Neuronal stem cell (in vitro differentiated cells): ENCODE data around the gene POLK.

Source experiments
- DNase-seq: peaks from one replicate; pipeline ENCODE4 v3.0.0-alpha.2; 2013; ENCODE audit warnings: low spot score
- H2AFZ ChIP-seq: one replicate; pipeline ENCODE4 v1.6.1; 2013; ENCODE audit warnings: mild to moderate bottlenecking, low read length, inconsistent platforms
- H2AK5ac ChIP-seq: 2 replicates; pipeline ENCODE4 v1.6.1; 2013; ENCODE audit warnings: low read depth, mild to moderate bottlenecking, inconsistent platforms, low read length, moderate library complexity, mixed read lengths
- H2BK120ac ChIP-seq: 2 replicates; pipeline ENCODE4 v1.6.1; 2013; ENCODE audit warnings: low read depth, mild to moderate bottlenecking, inconsistent platforms, low read length, moderate library complexity, mixed read lengths
- H2BK12ac ChIP-seq: one replicate; pipeline ENCODE4 v1.6.1; 2013; ENCODE audit warnings: low read length, inconsistent platforms
- H2BK15ac ChIP-seq: 2 replicates; pipeline ENCODE4 v1.6.1; 2013; ENCODE audit warnings: mild to moderate bottlenecking, low read length, inconsistent platforms, mixed read lengths
- H2BK5ac ChIP-seq: one replicate; pipeline ENCODE4 v1.6.1; 2013; ENCODE audit warnings: inconsistent platforms, mild to moderate bottlenecking, low read length, moderate library complexity
- H3K14ac ChIP-seq: one replicate; pipeline ENCODE4 v1.6.1; 2013; ENCODE audit warnings: low read length, inconsistent platforms
- H3K18ac ChIP-seq: 2 replicates; pipeline ENCODE4 v1.6.1; 2013; ENCODE audit warnings: low read length, inconsistent platforms
- H3K23ac ChIP-seq: 2 replicates; pipeline ENCODE4 v1.6.1; 2013; ENCODE audit warnings: low read depth, mild to moderate bottlenecking, mixed read lengths, low read length, inconsistent platforms; ENCODE audit not compliant: poor library complexity
- H3K27ac ChIP-seq: replicated peaks from 3 replicates; pipeline ENCODE4 v1.5.1; 2013; ENCODE audit warnings: low read length, inconsistent platforms
- H3K27me3 ChIP-seq, 3 experiments: 2 replicates each; pipeline ENCODE4 v1.6.1; 2013; ENCODE audit warnings: low read length in 3 of 3, mild to moderate bottlenecking in 2 of 3, inconsistent platforms in 1 of 3, low read depth in 1 of 3, mixed read lengths in 1 of 3, moderate library complexity in 1 of 3; ENCODE audit not compliant: control insufficient read depth in 3 of 3, insufficient read depth in 3 of 3
- H3K36me3 ChIP-seq, 2 donors: replicated peaks in 1 of 2; 2 replicates each; pipeline ENCODE4 v1.6.1; 2013; ENCODE audit warnings: low read length in 2 of 2; ENCODE audit not compliant: control insufficient read depth in 2 of 2, insufficient read depth in 2 of 2
- H3K4ac ChIP-seq: 2 replicates; pipeline ENCODE4 v1.6.1; 2013; ENCODE audit warnings: inconsistent platforms, mild to moderate bottlenecking, low read length, moderate library complexity
- H3K4me1 ChIP-seq, 2 donors: 1 replicate in 1 of 2; 2 replicates in 1 of 2; pipeline ENCODE4 v1.6.1; 2013; ENCODE audit warnings: low read length in 2 of 2, low read depth in 1 of 2; ENCODE audit not compliant: control insufficient read depth in 2 of 2, insufficient read depth in 1 of 2
- H3K4me2 ChIP-seq: one replicate; pipeline ENCODE4 v1.6.1; 2013; ENCODE audit warnings: mild to moderate bottlenecking, low read length, inconsistent platforms; ENCODE audit not compliant: insufficient read depth, poor library complexity, severe bottlenecking
- H3K4me3 ChIP-seq, 2 donors: 2 replicates each; pipeline ENCODE4 v1.5.1; 2013; ENCODE audit warnings: low read length in 2 of 2, mild to moderate bottlenecking in 2 of 2, inconsistent platforms in 1 of 2, moderate library complexity in 1 of 2
- H3K79me1 ChIP-seq: one replicate; pipeline ENCODE4 v1.6.1; 2013; ENCODE audit warnings: low read depth, mild to moderate bottlenecking, inconsistent platforms, low read length, moderate library complexity
- H3K9ac ChIP-seq: one replicate; pipeline ENCODE4 v1.6.1; 2013; ENCODE audit warnings: mild to moderate bottlenecking, low read depth, low read length, inconsistent platforms; ENCODE audit not compliant: poor library complexity
- H3K9me3 ChIP-seq, 2 donors: replicated peaks in 1 of 2; 2 replicates each; pipeline versions ENCODE3 to v1.6.1; 2013; ENCODE audit warnings: low read length in 2 of 2, mild to moderate bottlenecking in 2 of 2, inconsistent platforms in 1 of 2, low read depth in 1 of 2, mixed read lengths in 1 of 2, moderate library complexity in 1 of 2; ENCODE audit not compliant: control insufficient read depth in 2 of 2, insufficient read depth in 1 of 2
- H4K8ac ChIP-seq: one replicate; pipeline ENCODE4 v1.6.1; 2013; ENCODE audit warnings: low read depth, mild to moderate bottlenecking, inconsistent platforms, low read length, moderate library complexity
- H4K91ac ChIP-seq: one replicate; pipeline ENCODE4 v1.6.1; 2013; ENCODE audit warnings: low read length, low read depth, mild to moderate bottlenecking, inconsistent platforms; ENCODE audit not compliant: poor library complexity
- WGBS, 2 donors: extraction: QIAGEN DNeasy Blood & Tissue Kit; methylation state at CpG; one replicate each; pipeline ENCODE4 v1.1.7; 2013; ENCODE audit warnings: missing lambda C conversion rate in 2 of 2, mixed read lengths in 1 of 2; ENCODE audit not compliant: insufficient read length in 2 of 2, insufficient replicate concordance in 1 of 2; ENCODE audit errors: extremely low coverage in 2 of 2; 5-methylcytosine and 5-hydroxymethylcytosine counted together

Gene POLK

DNA sequence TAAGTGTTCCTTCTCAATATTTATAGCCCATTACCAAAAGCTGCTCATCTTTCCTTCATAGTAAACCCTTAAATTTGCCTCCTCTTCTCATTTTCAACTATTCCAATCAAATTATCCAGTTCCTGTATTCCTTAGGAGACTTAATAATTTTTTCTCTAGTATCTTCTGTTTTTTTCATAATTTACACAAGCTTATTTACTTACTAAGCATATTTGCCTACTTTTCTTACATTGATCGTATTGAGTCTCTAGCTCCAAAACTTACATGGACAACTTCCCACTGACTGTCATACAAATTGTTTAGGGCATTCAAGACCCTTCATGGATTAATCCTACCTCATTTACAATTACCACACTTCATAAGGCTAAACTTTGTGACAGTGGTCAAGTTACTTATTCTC lies 3.9 kb upstream of the POLK start:
- Histone ChIP-seq H2BK12ac (no peak overlapping the region), H3K4me2 (no peak overlapping the region), H2AFZ (no peak overlapping the region), H3K9me3 (peaks cover 0 to 8% of the 10 kb centered on the region in 2 donors), H3K36me3 (peaks cover 0 to 28% of the 10 kb centered on the region in 2 donors), H4K8ac (no peak overlapping the region), H3K4ac (no peak overlapping the region), H2BK15ac (no peak overlapping the region), H3K9ac (no peak overlapping the region), H2BK120ac (no peak overlapping the region), H3K79me1 (peaks cover 2% of the 10 kb centered on the region), H4K91ac (no peak overlapping the region), H3K27me3 (no peaks in the 10 kb centered on the region), H3K23ac (no peak overlapping the region), H3K4me1 (peaks cover 0 to 8% of the 10 kb centered on the region in 2 donors), H3K27ac (no peak overlapping the region), H3K4me3 (no peak overlapping the region), H2BK5ac (no peak overlapping the region), H3K14ac (no peak overlapping the region), H3K18ac (no peak overlapping the region), H2AK5ac (no peak overlapping the region)
- no peak for DNase-seq
- no CpG with 5 or more reads among the region's 1 CpG for WGBS, 2 donors

DNA sequence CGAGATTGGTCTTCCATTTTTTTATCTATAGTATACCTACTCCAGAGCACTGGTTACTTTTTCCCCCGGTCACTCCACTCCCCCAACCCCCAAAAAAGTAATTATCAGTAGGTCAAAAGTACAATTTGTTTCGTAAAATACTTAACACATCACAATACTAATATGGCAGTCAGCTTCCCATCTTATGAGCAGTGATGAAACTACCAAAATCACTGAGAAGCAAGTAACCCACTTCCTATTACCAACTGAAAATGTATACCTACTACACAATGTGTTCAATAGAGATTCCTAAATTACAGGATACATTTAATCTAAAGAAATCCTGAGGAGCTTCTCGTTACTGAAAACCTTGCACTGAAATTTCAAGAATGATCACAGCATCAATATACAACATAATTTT lies 2.1 kb upstream of the POLK start:
- peak overlapping the region in 1 of 2 donors; percentile 85 for H3K4me3 ChIP-seq
- H4K91ac ChIP-seq = no peak overlapping the region
- no peak overlapping the region for H2AFZ ChIP-seq
- no peak overlapping the region for H3K9ac ChIP-seq
- peaks cover 2% of the 10 kb centered on the region for H3K79me1 ChIP-seq
- peaks cover 0 to 15% of the 10 kb centered on the region in 2 donors for H3K36me3 ChIP-seq
- no peak overlapping the region for H3K14ac ChIP-seq
- no peak overlapping the region for H2BK120ac ChIP-seq
- no peak overlapping the region for H2AK5ac ChIP-seq
- no peak overlapping the region for H2BK15ac ChIP-seq
- no peak overlapping the region for H3K27ac ChIP-seq
- no peak overlapping the region for H4K8ac ChIP-seq
- H3K4me2 ChIP-seq = no peak overlapping the region
- no peak overlapping the region for H3K18ac ChIP-seq
- H3K9me3 ChIP-seq = peaks cover 0 to 8% of the 10 kb centered on the region in 2 donors
- H3K4me1 ChIP-seq = peaks cover 0 to 8% of the 10 kb centered on the region in 2 donors
- no peak for DNase-seq
- no peak overlapping the region for H3K23ac ChIP-seq
- H2BK5ac ChIP-seq = no peak overlapping the region
- no peak overlapping the region for H3K4ac ChIP-seq
- WGBS, 2 donors = no CpG with 5 or more reads among the region's 4 CpGs
- H3K27me3 ChIP-seq = no peaks in the 10 kb centered on the region
- H2BK12ac ChIP-seq = no peak overlapping the region

DNA sequence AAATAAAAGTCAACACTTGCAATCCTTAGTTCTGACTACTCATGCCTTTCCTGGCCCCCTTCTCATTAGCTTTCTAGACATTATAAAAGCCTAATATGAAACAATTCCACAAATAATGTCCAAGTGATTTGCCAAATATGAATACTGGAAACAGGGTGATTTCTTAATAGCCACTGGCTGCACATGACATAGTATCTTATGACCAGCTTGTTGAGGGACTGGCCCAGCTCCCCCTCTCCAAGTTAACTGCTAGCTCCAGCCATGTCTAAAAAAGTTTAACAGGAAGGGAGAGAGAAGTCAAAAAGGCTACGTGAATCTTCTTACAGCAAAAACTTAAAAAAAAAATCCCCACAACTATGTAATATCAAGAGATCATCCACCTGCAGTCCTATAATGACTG lies 1.7 kb upstream of the POLK start:
- Histone ChIP-seq H2BK5ac (no peak overlapping the region), H4K8ac (no peak overlapping the region), H3K79me1 (peaks cover 2% of the 10 kb centered on the region), H2AK5ac (no peak overlapping the region), H3K36me3 (peaks cover 0 to 12% of the 10 kb centered on the region in 2 donors), H2BK15ac (no peak overlapping the region), H3K9ac (no peak overlapping the region), H3K4me3 (peak overlapping the region in 1 of 2 donors; percentile 85), H4K91ac (no peak overlapping the region), H3K23ac (no peak overlapping the region), H3K9me3 (peaks cover 0 to 8% of the 10 kb centered on the region in 2 donors), H3K27me3 (no peaks in the 10 kb centered on the region), H3K27ac (no peak overlapping the region), H2AFZ (no peak overlapping the region), H3K4ac (no peak overlapping the region), H2BK120ac (no peak overlapping the region), H2BK12ac (no peak overlapping the region), H3K4me2 (peak overlapping the region; percentile 36), H3K14ac (no peak overlapping the region), H3K4me1 (peaks cover 0 to 8% of the 10 kb centered on the region in 2 donors), H3K18ac (no peak overlapping the region)
- no CpG with 5 or more reads among the region's 1 CpG for WGBS, 2 donors
- DNase-seq = no peak

DNA sequence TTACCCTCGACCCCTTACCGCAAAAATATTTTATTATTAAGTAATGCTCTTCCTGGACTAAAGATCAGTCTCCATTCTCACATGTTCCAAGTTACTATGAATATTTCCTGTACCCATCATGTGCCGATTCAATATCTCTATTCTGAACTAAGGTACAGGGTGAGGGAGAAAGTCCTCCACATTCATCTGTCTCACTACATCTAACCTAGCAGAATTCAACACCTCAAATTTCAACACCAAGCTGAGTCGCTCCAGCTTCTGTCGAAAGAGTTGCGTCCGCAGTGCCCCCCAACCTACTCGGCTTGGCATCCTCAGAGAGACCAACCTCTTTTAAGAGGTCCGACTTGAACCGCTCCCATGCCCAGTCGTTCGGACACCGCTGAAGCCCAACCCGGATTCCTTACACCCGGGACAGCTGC lies 1.3 kb upstream of the POLK start:
- no peak for DNase-seq
- no peak overlapping the region for H3K27ac ChIP-seq

More for the DNA sequence above, 1.3 kb upstream of the POLK start:
- peaks cover 0 to 8% of the 10 kb centered on the region in 2 donors for H3K4me1 ChIP-seq
- no peak overlapping the region for H3K14ac ChIP-seq
- H3K27me3 ChIP-seq = no peaks in the 10 kb centered on the region
- H2BK12ac ChIP-seq = no peak overlapping the region
- peaks cover 0 to 10% of the 10 kb centered on the region in 2 donors for H3K9me3 ChIP-seq
- H2BK5ac ChIP-seq = no peak overlapping the region
- H4K91ac ChIP-seq = no peak overlapping the region
- peak overlapping the region; percentile 99 for H3K18ac ChIP-seq
- no peak overlapping the region for H3K4ac ChIP-seq
- H3K9ac ChIP-seq = peak overlapping the region; percentile 96
- no peak overlapping the region for H2BK120ac ChIP-seq
- H2BK15ac ChIP-seq = no peak overlapping the region
- no CpG with 5 or more reads among the region's 15 CpGs for WGBS, 2 donors
- H4K8ac ChIP-seq = no peak overlapping the region
- H3K4me2 ChIP-seq = peak overlapping the region; percentile 83
- peak overlapping the region; percentile 85 to 95 for H3K4me3 ChIP-seq
- H3K79me1 ChIP-seq = peaks cover 2% of the 10 kb centered on the region
- H3K23ac ChIP-seq = peak overlapping the region; percentile 98
- peak overlapping the region; percentile 96 for H2AFZ ChIP-seq
- H3K36me3 ChIP-seq = peaks cover 0 to 8% of the 10 kb centered on the region in 2 donors
- no peak overlapping the region for H2AK5ac ChIP-seq
